Suprapubic skin (tissue), 4 donors: ENCODE results near the gene SNRNP40.

Source experiments
- POLR2A ChIP-seq, 2 donors: fragments of 450-650 bp; IDR thresholded peaks; one replicate each; pipeline ENCODE4 v1.6.1; 2017; ENCODE audit warnings: antibody characterized with exemption in 2 of 2, mild to moderate bottlenecking in 2 of 2, moderate library complexity in 2 of 2
- POLR2AphosphoS5 ChIP-seq, 3 donors: sonication (generic); formaldehyde crosslinking; IDR thresholded peaks; one replicate each; pipeline ENCODE4 v1.6.1; 2017; ENCODE audit warnings: antibody characterized with exemption in 3 of 3

GRCh38 chr1:31295874-31296485 is 608 bp downstream of the SNRNP40 start:
- TF ChIP-seq POLR2AphosphoS5 (IDR thresholded peaks at IDR 0.05) = no peak
- TF ChIP-seq POLR2A (IDR thresholded peaks at IDR 0.05) = no peak
